Aorta (tissue), 5 donors: Measurements from ENCODE around the gene STRADA. TPM values are rescaled to one million over a fixed set of nuclear protein-coding genes. Genes with fewer than 3 reads are reported as not detected.

ENCODE experiments used
- ATAC-seq: fragments of 200-7000 bp; cut with Tn5 transposase; one replicate; pipeline ENCODE4 v1.9.1; 2022; ENCODE audit warnings: moderate library complexity; ENCODE audit not compliant: low FRiP score
- DNase-seq, 2 donors: peaks; one replicate each; pipeline ENCODE4 v3.0.0-alpha.2; 2020
- H3K27ac ChIP-seq, 2 donors: one replicate each; pipeline ENCODE4 v1.5.1; 2013; ENCODE audit warnings: low read length in 2 of 2, mild to moderate bottlenecking in 2 of 2, moderate library complexity in 2 of 2, control low read depth in 1 of 2, inconsistent platforms in 1 of 2, low read depth in 1 of 2
- H3K27me3 ChIP-seq, 2 donors: one replicate each; pipeline ENCODE4 v1.6.1; 2013; ENCODE audit warnings: control low read depth in 1 of 2, low read length in 1 of 2, mild to moderate bottlenecking in 1 of 2, moderate library complexity in 1 of 2; ENCODE audit not compliant: insufficient read depth in 2 of 2, control insufficient read depth in 1 of 2
- H3K36me3 ChIP-seq, 2 donors: one replicate each; pipeline ENCODE4 v1.6.1; 2013; ENCODE audit warnings: control low read depth in 1 of 2, low read length in 1 of 2, mild to moderate bottlenecking in 1 of 2; ENCODE audit not compliant: insufficient read depth in 2 of 2, control insufficient read depth in 1 of 2
- H3K4me1 ChIP-seq, 2 donors: one replicate each; pipeline ENCODE4 v1.6.1; 2013; ENCODE audit warnings: low read length in 2 of 2, control low read depth in 1 of 2, mild to moderate bottlenecking in 1 of 2, moderate library complexity in 1 of 2; ENCODE audit not compliant: insufficient read depth in 2 of 2, control insufficient read depth in 1 of 2
- H3K4me3 ChIP-seq, 2 donors: one replicate each; pipeline ENCODE4 v1.5.1; 2013; ENCODE audit warnings: low read length in 2 of 2, control low read depth in 1 of 2, mild to moderate bottlenecking in 1 of 2
- H3K9me3 ChIP-seq: one replicate; pipeline ENCODE4 v1.6.1; 2013; ENCODE audit warnings: mild to moderate bottlenecking, low read length; ENCODE audit not compliant: control insufficient read depth
- WGBS, 2 donors: extraction: QIAGEN DNeasy Blood & Tissue Kit; methylation state at CpG; one replicate each; pipeline ENCODE4 v1.1.7; 2013; 5-methylcytosine and 5-hydroxymethylcytosine counted together
- intact Hi-C, 2 donors: fragments of 100-400 bp; cut with DNase I; formaldehyde crosslinking; loops; one replicate each; pipeline versions ENCODE4 v1.14.2 to v1.15.0; 2022
- polyA plus RNA-seq, 2 donors: library from polyadenylated mRNA; stranded (reverse); fragments of 200-250 nt; gene quantifications; one replicate each; pipeline ENCODE4 v1.2.3, GENCODE V29; 2013
- total RNA-seq, 2 donors: library from RNA; stranded (reverse); fragmentation: NEBNext Ultra II Directional; extraction: Animal tissue kit (Norgen Biotek cat#: 25700); gene quantifications; one replicate each; pipeline ENCODE4 v1.2.1, GENCODE V29; 2021
- donor health status: healthy with polysubstance abuse.
- donor health status: Bipolar disorder and iron deficiency.
- donor health status: DM: no; HTN: no; CAD: no.
- donor health status: DM: no; HTN: no; CAD: no.
- donor health status: DM: yes; HTN: yes; CAD: no.

STRADA gene
- total and polyA plus RNA-seq, 4 donors, result 10.8 to 63.8 (median 41.0) TPM

DNA sequence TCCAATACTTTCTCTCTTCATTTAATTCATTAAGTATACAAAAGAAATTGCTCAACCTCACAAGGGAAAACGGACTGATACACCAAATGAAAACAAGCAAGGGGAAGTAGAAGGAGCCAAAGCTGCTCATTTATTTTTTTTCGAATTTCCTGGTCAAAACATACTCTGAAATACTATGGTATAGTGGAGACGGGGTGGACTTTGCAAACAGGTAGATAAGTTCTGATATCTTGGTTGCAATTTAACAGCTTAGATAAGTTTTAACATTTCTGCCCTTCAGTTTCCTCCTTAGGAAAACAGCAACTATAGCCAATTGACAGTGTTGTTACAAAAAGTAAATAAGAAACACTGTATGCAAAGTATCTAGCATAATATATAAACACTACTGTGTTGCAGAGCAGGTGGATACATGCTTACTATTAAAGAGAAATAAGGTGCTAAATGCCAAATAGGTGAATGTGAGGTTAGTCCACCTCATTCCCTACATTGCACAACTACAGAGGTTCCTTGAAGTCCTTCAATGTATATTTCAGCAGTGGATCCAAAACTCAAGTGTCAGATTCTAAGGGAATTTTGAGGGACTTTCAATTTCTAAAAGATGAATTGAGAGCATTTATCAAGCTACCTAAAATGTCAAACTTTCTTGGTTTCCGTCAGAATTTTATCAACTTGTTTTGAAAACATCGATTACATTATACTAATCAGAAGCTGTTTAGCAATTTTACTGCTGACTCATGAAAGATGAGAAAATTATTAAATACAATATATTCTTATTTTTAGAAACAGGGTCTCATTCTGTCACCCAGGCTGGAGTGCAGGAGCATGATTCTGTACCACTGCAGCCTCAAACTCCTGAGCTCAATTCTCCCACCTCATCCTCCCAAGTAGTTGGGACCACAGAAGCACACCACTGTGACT lies 20.8 kb upstream of the STRADA start:
- H3K36me3 ChIP-seq, result peaks cover 5 to 6% of the 10 kb centered on the region in 2 donors
- 78 to 79% methylated on average over 5 of the region's 5 CpGs for WGBS, 2 donors

DNA sequence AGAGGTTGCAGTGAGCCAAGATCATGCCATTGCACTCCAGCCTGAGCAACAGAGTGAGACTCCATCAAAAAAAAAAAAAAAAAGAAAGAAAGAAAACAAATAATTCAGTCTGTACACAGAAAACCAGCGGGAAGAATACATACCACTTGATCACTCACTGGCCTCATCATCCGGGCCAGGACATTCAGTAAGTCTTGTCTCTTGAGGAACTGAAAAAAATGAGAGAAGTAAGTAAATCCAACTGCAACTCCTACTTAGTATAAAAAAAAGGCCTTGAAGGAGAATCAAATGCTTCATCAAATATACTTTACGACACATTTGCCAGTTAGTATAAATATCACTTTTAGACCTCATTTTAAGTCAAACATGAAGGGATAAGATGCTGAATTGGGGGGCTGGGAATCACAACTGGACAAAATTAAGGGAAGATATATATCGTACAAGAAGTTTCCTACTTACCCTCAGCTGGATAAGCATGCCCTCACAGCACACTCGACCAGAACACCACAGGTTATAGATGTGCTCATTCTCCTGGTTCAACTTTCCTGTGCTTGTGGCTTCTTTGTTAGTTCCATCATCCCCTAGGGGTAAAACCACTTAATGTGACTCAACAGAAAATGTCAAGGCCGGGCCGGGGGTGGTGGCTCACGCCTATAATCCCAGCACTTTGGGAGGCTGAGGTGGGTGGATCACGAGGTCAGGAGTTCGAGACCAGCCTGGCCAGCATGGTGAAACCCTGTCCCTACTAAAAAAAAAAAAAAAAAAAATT lies 19.4 kb upstream of the STRADA start:
- H3K27me3 ChIP-seq, result no peaks in the 10 kb centered on the region
- H3K36me3 ChIP-seq, result peaks cover 7 to 13% of the 10 kb centered on the region in 2 donors
- intact Hi-C loops, result no loop called here
- H3K4me1 ChIP-seq, result no peaks in the 10 kb centered on the region
- H3K9me3 ChIP-seq, result no peaks in the 10 kb centered on the region
- ATAC-seq, result no peak
- no peak overlapping the region for H3K4me3 ChIP-seq
- no peak overlapping the region for H3K27ac ChIP-seq
- no peak for DNase-seq
- 93 to 94% methylated on average over 9 to 10 of the region's 10 CpGs for WGBS, 2 donors

More for the DNA sequence above, 20.8 kb upstream of the STRADA start:
- H3K4me3 ChIP-seq, result no peak overlapping the region
- no peak for DNase-seq
- no peaks in the 10 kb centered on the region for H3K27me3 ChIP-seq
- ATAC-seq, result no peak
- intact Hi-C loops, result no loop called here
- H3K4me1 ChIP-seq, result no peaks in the 10 kb centered on the region
- H3K9me3 ChIP-seq, result no peaks in the 10 kb centered on the region
- H3K27ac ChIP-seq, result no peak overlapping the region

DNA sequence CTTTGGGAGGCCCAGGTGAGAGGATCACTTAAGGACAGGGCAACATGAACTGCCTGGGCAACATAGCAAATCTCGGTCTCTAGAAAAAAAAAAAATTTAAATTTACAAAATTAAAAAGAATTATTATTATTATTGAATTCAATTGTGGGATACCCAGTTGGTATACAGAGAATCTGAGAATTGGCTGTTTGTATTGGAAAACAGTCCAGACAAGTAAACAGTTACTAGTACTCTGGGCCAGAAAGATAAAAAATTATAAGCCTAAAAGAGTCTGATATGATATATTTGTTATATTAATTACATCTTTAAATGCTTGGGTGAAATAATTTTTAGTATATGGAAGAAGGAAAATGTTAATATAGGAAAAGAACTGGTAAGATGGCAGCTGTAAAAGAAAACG lies 16.8 kb upstream of the STRADA start:
- no peaks in the 10 kb centered on the region for H3K9me3 ChIP-seq
- peaks cover 11 to 17% of the 10 kb centered on the region in 2 donors for H3K36me3 ChIP-seq
- 67 to 73% methylated on average over 2 of the region's 2 CpGs for WGBS, 2 donors

DNA sequence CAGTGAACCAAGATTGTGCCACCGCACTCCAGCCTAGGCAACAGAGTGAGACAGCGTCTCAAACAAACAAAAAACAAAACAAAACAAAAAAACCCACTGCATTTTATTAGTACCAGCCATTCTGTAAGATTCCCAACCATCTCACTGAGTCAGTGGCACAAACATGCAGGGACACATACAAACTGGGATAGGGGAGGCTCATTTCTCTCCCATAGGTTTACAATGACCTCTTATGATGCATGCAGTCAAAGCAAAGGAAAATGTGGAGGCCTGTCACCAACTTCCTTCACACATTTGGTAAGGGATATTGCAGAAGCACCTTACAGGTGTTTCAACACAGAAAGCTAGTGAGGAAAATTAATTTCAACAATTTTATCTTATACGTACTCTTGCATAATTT lies 12.4 kb upstream of the STRADA start:
- Histone ChIP-seq H3K4me1 (no peaks in the 10 kb centered on the region), H3K36me3 (peaks cover 6 to 11% of the 10 kb centered on the region in 2 donors), H3K4me3 (no peak overlapping the region), H3K27ac (no peak overlapping the region), H3K27me3 (no peaks in the 10 kb centered on the region), H3K9me3 (no peaks in the 10 kb centered on the region)
- 95 to 100% methylated on average over 3 of the region's 3 CpGs for WGBS, 2 donors
- no peak for DNase-seq
- intact Hi-C loops, result no loop called here
- ATAC-seq, result no peak

More for the DNA sequence above, 16.8 kb upstream of the STRADA start:
- no peak for DNase-seq
- Histone ChIP-seq H3K4me3 (no peak overlapping the region), H3K4me1 (no peaks in the 10 kb centered on the region), H3K27me3 (no peaks in the 10 kb centered on the region), H3K27ac (no peak overlapping the region)
- intact Hi-C loops, result no loop called here
- ATAC-seq, result no peak

DNA sequence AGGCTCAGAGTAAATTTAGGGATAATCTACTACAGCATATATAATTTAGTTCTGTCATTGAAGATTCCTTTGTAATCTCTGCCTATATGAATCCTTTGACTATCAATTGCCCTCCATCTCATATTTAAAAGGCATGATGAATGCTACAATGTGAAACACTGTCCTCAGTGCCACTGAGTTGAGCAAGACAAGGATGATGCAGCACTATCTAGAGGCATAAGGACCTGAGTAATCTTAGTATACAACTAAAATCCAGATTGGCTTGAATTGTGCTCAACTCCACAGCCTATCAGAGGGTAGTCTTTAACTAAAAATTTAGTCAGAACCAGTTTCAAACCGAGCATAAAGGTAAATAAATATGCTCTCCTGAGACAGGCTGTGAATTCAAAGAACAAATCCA lies 11.6 kb upstream of the STRADA start:
- DNase-seq (no peak), ATAC-seq (no peak)
- intact Hi-C loops, result no loop called here
- H3K36me3 ChIP-seq, result peaks cover 6 to 13% of the 10 kb centered on the region in 2 donors
- H3K27ac ChIP-seq, result no peak overlapping the region
- no peaks in the 10 kb centered on the region for H3K4me1 ChIP-seq
- no peak overlapping the region for H3K4me3 ChIP-seq
- H3K9me3 ChIP-seq, result no peaks in the 10 kb centered on the region
- 52 to 74% methylated on average over 1 of the region's 1 CpG for WGBS, 2 donors
- H3K27me3 ChIP-seq, result no peaks in the 10 kb centered on the region

DNA sequence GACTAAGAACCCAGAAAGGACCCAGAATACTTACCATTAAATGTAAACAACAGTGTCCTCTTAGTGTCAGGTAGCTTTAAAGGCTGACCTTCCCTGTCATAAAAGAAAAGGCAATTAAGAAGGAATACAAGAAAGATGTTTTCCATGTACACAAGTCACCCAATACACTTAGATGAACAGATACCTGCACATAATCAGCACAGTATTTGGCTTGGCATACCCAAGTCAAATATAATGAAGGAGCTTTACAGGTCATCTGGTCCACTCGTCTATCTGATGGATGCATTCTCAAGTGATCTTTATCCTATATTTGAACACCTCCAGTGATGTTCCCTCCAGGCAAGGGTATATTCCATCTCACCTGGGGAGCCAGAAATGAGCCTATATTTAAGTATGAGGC lies 11.1 kb upstream of the STRADA start:
- ATAC-seq, result no peak
- Histone ChIP-seq H3K4me3 (no peak overlapping the region), H3K27me3 (no peaks in the 10 kb centered on the region), H3K36me3 (peaks cover 6 to 13% of the 10 kb centered on the region in 2 donors), H3K9me3 (no peaks in the 10 kb centered on the region), H3K4me1 (no peaks in the 10 kb centered on the region), H3K27ac (no peak overlapping the region)
- 89 to 92% methylated on average over 1 of the region's 1 CpG for whole genome bisulfite sequencing, 2 donors
- no peak for DNase-seq
- intact Hi-C loops, result no loop called here

DNA sequence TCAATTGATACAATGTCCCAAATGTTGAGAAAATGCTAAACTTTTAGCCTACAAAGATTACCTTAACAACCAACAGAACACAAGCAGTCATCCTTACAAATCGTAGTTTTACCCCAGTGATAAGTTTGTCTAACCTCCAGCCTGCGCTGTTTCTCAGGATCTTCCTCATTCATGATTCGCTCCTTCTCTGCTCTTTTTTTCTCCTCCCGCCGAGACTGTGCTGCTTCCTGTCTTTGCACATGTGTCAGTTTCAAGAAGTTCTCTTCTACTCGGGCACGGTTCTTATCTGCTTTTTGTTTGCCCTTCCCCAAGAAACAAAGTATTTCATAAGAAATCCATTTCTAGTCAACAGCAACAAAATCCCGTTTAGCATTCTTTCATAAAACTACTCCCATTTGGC lies 10.2 kb upstream of the STRADA start:
- H3K36me3 ChIP-seq, result peaks cover 4 to 13% of the 10 kb centered on the region in 2 donors
- no peaks in the 10 kb centered on the region for H3K27me3 ChIP-seq
- 76 to 84% methylated on average over 8 of the region's 8 CpGs for WGBS, 2 donors
- ATAC-seq (no peak), DNase-seq (no peak)
- no peaks in the 10 kb centered on the region for H3K4me1 ChIP-seq
- no peak overlapping the region for H3K27ac ChIP-seq
- intact Hi-C loops, result no loop called here
- no peaks in the 10 kb centered on the region for H3K9me3 ChIP-seq
- H3K4me3 ChIP-seq, result no peak overlapping the region

DNA sequence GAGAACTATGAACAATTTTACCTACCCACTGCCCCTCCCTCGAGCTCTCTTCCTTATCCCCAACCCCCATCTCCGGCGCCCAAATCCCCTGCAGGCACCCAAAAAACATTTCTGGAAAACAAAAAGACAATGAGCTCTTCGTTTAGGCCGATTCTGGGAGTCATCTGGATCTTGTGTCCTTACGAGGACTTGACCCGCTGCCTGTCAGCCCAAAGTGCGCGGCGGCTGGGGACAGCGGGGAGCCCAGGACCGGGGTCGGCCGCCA lies 524 bp downstream of the STRADA start:
- no peaks in the 10 kb centered on the region for H3K27me3 ChIP-seq
- no peaks in the 10 kb centered on the region for H3K4me1 ChIP-seq
- ATAC-seq (no peak), DNase-seq (no peak)
- peak overlapping the region in 1 of 2 donors; percentile 84 for H3K27ac ChIP-seq
- no peaks in the 10 kb centered on the region for H3K9me3 ChIP-seq
- 0 to 1% methylated on average over 14 of the region's 14 CpGs for WGBS, 2 donors
- intact Hi-C loops, result loop anchor here in 1 of 2 donors (5.0 kb wide), 1 partner anchor 64 kb away; no protein-coding TSS in a partner anchor
- H3K4me3 ChIP-seq, result peak overlapping the region; percentile 56 to 60
- H3K36me3 ChIP-seq, result no peaks in the 10 kb centered on the region
